Liver (tissue), 9 donors: ENCODE measurements around the gene DNM3. TPM values are rescaled to one million over a fixed set of nuclear protein-coding genes. Genes with fewer than 3 reads are reported as not detected.

Experiments
- DNase-seq: peaks from one replicate; pipeline ENCODE4 v3.0.0-alpha.2; 2017; ENCODE audit warnings: low spot score
- H3K27ac ChIP-seq, 2 donors: one replicate each; pipeline ENCODE4 v1.7.0; 2013; ENCODE audit warnings: inconsistent platforms in 2 of 2, low read length in 2 of 2, control low read depth in 1 of 2, low read depth in 1 of 2, mild to moderate bottlenecking in 1 of 2
- H3K27me3 ChIP-seq, 4 donors: one replicate each; pipeline versions ENCODE4 v1.6.1 to v1.7.0; 2013; ENCODE audit warnings: low read length in 3 of 4, inconsistent platforms in 1 of 4, mild to moderate bottlenecking in 1 of 4, moderate library complexity in 1 of 4; ENCODE audit not compliant: control insufficient read depth in 4 of 4, insufficient read depth in 4 of 4
- H3K36me3 ChIP-seq, 4 donors: one replicate each; pipeline versions ENCODE4 v1.6.1 to v1.7.0; 2013; ENCODE audit warnings: low read length in 3 of 4, mild to moderate bottlenecking in 3 of 4, low read depth in 1 of 4, moderate library complexity in 1 of 4; ENCODE audit not compliant: control insufficient read depth in 4 of 4, insufficient read depth in 3 of 4
- H3K4me1 ChIP-seq, 4 donors: one replicate each; pipeline versions ENCODE4 v1.6.1 to v1.7.0; 2013; ENCODE audit warnings: low read length in 3 of 4, mild to moderate bottlenecking in 3 of 4, moderate library complexity in 1 of 4; ENCODE audit not compliant: control insufficient read depth in 4 of 4, insufficient read depth in 4 of 4
- H3K4me3 ChIP-seq, 3 donors: one replicate each; pipeline versions ENCODE4 v1.6.1 to v1.7.0; 2013; ENCODE audit warnings: low read length in 3 of 3, control low read depth in 1 of 3, low read depth in 1 of 3, mild to moderate bottlenecking in 1 of 3
- H3K9ac ChIP-seq, 2 donors: one replicate each; pipeline ENCODE4 v1.7.0; 2013; ENCODE audit warnings: low read length in 2 of 2, mild to moderate bottlenecking in 2 of 2, moderate library complexity in 2 of 2, control low read depth in 1 of 2, low read depth in 1 of 2
- H3K9me3 ChIP-seq, 4 donors: one replicate each; pipeline versions ENCODE4 v1.6.1 to v1.7.0; 2013; ENCODE audit warnings: low read length in 3 of 4; ENCODE audit not compliant: control insufficient read depth in 4 of 4
- FOXA2 ChIP-seq: IDR thresholded peaks from 2 replicates; pipeline ENCODE4 v1.6.1; 2016; ENCODE audit warnings: antibody characterized with exemption
- GABPA ChIP-seq, 2 donors: IDR thresholded peaks in 1 of 2; conservative IDR thresholded peaks in 1 of 2; 2 replicates each; pipeline ENCODE4 v1.6.1; 2016; ENCODE audit warnings: antibody characterized with exemption in 2 of 2, mild to moderate bottlenecking in 1 of 2, moderate library complexity in 1 of 2
- HNF4A ChIP-seq, 2 donors: conservative IDR thresholded peaks; 2 replicates each; pipeline ENCODE4 v1.6.1; 2016; ENCODE audit warnings: antibody characterized with exemption in 2 of 2, mild to moderate bottlenecking in 2 of 2
- HNF4G ChIP-seq: IDR thresholded peaks from 2 replicates; pipeline ENCODE4 v1.6.1; 2016; ENCODE audit warnings: antibody characterized with exemption
- JUND ChIP-seq, 2 donors: IDR thresholded peaks; 2 replicates each; pipeline ENCODE4 v1.6.1; 2016; ENCODE audit warnings: antibody characterized with exemption in 2 of 2
- RAD21 ChIP-seq, 2 donors: IDR thresholded peaks; 2 replicates each; pipeline ENCODE4 v1.6.1; 2016; ENCODE audit warnings: antibody characterized with exemption in 2 of 2, mild to moderate bottlenecking in 2 of 2
- SP1 ChIP-seq: IDR thresholded peaks from 2 replicates; pipeline ENCODE4 v1.6.1; 2018; ENCODE audit warnings: antibody characterized with exemption, mild to moderate bottlenecking
- YY1 ChIP-seq: IDR thresholded peaks from 2 replicates; pipeline ENCODE4 v1.6.1; 2016; ENCODE audit warnings: antibody characterized with exemption, mild to moderate bottlenecking
- WGBS: extraction: QIAGEN DNeasy Blood & Tissue Kit; methylation state at CpG from one replicate; pipeline ENCODE4 v1.1.7; 2013; 5-methylcytosine and 5-hydroxymethylcytosine counted together
- polyA plus RNA-seq, 2 donors: library from polyadenylated mRNA; stranded (reverse) in 1 of 2; unstranded in 1 of 2; fragments of 200-250 nt in 1 of 2; fragments of >200 nt in 1 of 2; fragmentation: Nextera tagmentation in 1 of 2; extraction: Ambion mirVana in 1 of 2; gene quantifications; one replicate each; pipeline versions ENCODE4 v1.2.1 to v1.2.3, GENCODE V29; 2013 to 2015
- total RNA-seq, 2 donors: library from RNA; depleted of rRNA; stranded (reverse); fragments of >200 nt; gene quantifications; one replicate each; pipeline ENCODE4 v1.2.3, GENCODE V29; 2014
- TF ChIP-seq, protein P1 (sequence below): IDR thresholded peaks from 2 replicates; pipeline ENCODE4 v1.6.1; 2016; ENCODE audit warnings: antibody characterized with exemption, mild to moderate bottlenecking
- TF ChIP-seq, protein P2 (sequence below): IDR thresholded peaks from 2 replicates; pipeline ENCODE4 v1.6.1; 2016; ENCODE audit warnings: antibody characterized with exemption
- TF ChIP-seq, protein P3 (sequence below): fragments of 150-350 bp; IDR thresholded peaks from 2 replicates; pipeline ENCODE4 v1.5.1; 2017; ENCODE audit warnings: improper control_type of control experiment, low read depth, low read length; ENCODE audit not compliant: missing input control
- donor health status: healthy.
- donor health status: healthy.
- donor health status: healthy.
- donor health status: healthy.
- donor health status: healthy.

Gene DNM3
- total and polyA plus RNA-seq, 4 donors, result 0.08 to 3.2 (median 1.0) TPM

DNA sequence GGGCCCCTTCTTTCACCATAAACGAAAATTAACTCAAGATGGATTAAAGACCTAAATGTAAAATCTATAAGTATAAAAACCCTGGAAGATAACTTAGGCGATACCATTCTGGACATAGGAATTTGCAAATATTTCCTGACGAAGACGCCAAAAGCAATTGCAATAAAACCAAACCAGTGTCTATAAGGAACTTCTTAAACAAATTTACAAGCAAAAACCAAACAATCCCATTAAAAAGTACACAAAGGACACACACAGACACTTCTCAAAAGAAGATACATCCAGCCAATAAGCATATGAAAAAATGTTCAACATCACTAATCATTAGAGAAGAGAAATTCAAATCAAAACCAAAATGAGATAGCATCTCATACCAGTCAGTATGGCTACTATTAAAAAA is 500.4 kb downstream of the DNM3 start:
- Histone ChIP-seq H3K9ac (no peak overlapping the region), H3K4me1 (peaks cover 0 to 1% (median 0%) of the 10 kb centered on the region in 4 donors), H3K27ac (no peak overlapping the region), H3K9me3 (no peaks in the 10 kb centered on the region), H3K4me3 (no peak overlapping the region), H3K27me3 (no peaks in the 10 kb centered on the region), H3K36me3 (no peaks in the 10 kb centered on the region)
- 87% methylated on average over 4 of the region's 4 CpGs for WGBS
- TF ChIP-seq JUND (IDR thresholded peaks at IDR 0.05) (no peak), GABPA (IDR thresholded peaks at IDR 0.05 in 1 of 2, conservative IDR thresholded peaks at IDR 0.05 in 1 of 2) (no peak), RAD21 (IDR thresholded peaks at IDR 0.05) (no peak), HNF4G (no peak), HNF4A (conservative IDR thresholded peaks at IDR 0.05) (no peak)
- TF ChIP-seq, protein P1, sequence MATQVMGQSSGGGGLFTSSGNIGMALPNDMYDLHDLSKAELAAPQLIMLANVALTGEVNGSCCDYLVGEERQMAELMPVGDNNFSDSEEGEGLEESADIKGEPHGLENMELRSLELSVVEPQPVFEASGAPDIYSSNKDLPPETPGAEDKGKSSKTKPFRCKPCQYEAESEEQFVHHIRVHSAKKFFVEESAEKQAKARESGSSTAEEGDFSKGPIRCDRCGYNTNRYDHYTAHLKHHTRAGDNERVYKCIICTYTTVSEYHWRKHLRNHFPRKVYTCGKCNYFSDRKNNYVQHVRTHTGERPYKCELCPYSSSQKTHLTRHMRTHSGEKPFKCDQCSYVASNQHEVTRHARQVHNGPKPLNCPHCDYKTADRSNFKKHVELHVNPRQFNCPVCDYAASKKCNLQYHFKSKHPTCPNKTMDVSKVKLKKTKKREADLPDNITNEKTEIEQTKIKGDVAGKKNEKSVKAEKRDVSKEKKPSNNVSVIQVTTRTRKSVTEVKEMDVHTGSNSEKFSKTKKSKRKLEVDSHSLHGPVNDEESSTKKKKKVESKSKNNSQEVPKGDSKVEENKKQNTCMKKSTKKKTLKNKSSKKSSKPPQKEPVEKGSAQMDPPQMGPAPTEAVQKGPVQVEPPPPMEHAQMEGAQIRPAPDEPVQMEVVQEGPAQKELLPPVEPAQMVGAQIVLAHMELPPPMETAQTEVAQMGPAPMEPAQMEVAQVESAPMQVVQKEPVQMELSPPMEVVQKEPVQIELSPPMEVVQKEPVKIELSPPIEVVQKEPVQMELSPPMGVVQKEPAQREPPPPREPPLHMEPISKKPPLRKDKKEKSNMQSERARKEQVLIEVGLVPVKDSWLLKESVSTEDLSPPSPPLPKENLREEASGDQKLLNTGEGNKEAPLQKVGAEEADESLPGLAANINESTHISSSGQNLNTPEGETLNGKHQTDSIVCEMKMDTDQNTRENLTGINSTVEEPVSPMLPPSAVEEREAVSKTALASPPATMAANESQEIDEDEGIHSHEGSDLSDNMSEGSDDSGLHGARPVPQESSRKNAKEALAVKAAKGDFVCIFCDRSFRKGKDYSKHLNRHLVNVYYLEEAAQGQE, result no peak
- no peak for DNase-seq

DNA sequence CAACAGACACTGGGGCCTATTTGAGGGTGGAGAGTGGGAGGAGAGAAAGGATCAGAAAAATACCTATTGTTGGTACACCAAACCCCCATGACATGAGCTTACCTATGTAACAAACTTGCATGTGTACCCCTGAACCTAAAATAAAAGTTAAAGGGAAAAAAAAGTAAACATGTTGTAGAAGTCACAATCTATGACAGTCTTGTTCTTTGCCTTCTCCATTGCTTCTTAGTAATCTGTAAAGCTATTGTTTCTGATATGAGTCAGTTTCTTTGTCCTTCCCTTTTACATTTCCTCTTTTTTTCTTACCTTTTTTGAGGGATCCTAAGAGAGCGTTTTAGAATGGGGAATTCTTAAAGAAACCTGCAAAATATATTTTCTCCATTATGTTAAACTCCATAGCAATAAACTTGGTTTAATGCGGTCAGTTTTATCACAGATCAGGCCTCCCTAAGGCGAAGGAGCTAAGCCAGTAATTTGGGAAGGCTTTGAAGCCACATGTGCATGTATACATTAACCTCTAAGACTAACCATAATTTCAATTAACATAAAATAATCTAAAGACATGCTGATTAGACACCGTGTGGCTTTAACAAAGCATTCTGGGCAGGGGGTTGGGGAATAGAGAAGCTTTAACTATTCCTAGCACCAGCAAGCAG is 501.4 kb downstream of the DNM3 start:
- Histone ChIP-seq H3K4me3 (no peak overlapping the region), H3K27me3 (no peaks in the 10 kb centered on the region), H3K9ac (no peak overlapping the region), H3K4me1 (peaks cover 0 to 1% (median 0%) of the 10 kb centered on the region in 4 donors), H3K27ac (no peak overlapping the region), H3K9me3 (peaks cover 0 to 4% (median 0%) of the 10 kb centered on the region in 4 donors), H3K36me3 (no peaks in the 10 kb centered on the region)
- TF ChIP-seq, protein P2, sequence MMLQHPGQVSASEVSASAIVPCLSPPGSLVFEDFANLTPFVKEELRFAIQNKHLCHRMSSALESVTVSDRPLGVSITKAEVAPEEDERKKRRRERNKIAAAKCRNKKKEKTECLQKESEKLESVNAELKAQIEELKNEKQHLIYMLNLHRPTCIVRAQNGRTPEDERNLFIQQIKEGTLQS, result no peak
- TF ChIP-seq JUND (IDR thresholded peaks at IDR 0.05) (no peak), SP1 (no peak), HNF4G (no peak), FOXA2 (no peak), HNF4A (conservative IDR thresholded peaks at IDR 0.05) (no peak), YY1 (no peak)
- TF ChIP-seq, protein P3, sequence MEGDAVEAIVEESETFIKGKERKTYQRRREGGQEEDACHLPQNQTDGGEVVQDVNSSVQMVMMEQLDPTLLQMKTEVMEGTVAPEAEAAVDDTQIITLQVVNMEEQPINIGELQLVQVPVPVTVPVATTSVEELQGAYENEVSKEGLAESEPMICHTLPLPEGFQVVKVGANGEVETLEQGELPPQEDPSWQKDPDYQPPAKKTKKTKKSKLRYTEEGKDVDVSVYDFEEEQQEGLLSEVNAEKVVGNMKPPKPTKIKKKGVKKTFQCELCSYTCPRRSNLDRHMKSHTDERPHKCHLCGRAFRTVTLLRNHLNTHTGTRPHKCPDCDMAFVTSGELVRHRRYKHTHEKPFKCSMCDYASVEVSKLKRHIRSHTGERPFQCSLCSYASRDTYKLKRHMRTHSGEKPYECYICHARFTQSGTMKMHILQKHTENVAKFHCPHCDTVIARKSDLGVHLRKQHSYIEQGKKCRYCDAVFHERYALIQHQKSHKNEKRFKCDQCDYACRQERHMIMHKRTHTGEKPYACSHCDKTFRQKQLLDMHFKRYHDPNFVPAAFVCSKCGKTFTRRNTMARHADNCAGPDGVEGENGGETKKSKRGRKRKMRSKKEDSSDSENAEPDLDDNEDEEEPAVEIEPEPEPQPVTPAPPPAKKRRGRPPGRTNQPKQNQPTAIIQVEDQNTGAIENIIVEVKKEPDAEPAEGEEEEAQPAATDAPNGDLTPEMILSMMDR, result no peak
- no peak for DNase-seq
- WGBS, result 82% methylated on average over 4 of the region's 4 CpGs
